K562 (cell line): Measurements from ENCODE around the gene GDF15. TPM values are rescaled to one million over a fixed set of nuclear protein-coding genes. Genes with fewer than 3 reads are reported as not detected.

ENCODE experiments used
- CUX1 ChIP-seq: fragments of 200-800 bp; sonication (Bioruptor generic); IDR thresholded peaks from 2 replicates; pipeline ENCODE4 v1.6.1; 2016; ENCODE audit warnings: missing genetic modification characterization, missing compliant biosample characterization
- DMBX1 ChIP-seq: fragments of 250-450 bp; sonication (Bioruptor Pico); IDR thresholded peaks from 2 replicates; pipeline ENCODE4 v1.8.0; 2022; ENCODE audit warnings: inconsistent platforms, mild to moderate bottlenecking, moderate library complexity, borderline replicate concordance
- HDAC3 ChIP-seq: fragments of 450-650 bp; IDR thresholded peaks from 2 replicates; pipeline ENCODE4 v1.6.1; 2018; ENCODE audit warnings: borderline replicate concordance, mild to moderate bottlenecking, moderate library complexity; ENCODE audit not compliant: partially characterized antibody
- KDM1A ChIP-seq, 2 experiments: fragments of 450-650 bp; IDR thresholded peaks; 2 replicates each; pipeline ENCODE4 v1.6.1; 2016; ENCODE audit warnings: mild to moderate bottlenecking in 2 of 2
- KDM5B ChIP-seq: fragments of 200-600 bp; sonication (generic); IDR thresholded peaks from 2 replicates; pipeline ENCODE4 v1.6.1; 2012; ENCODE audit warnings: low read depth, mild to moderate bottlenecking, moderate library complexity, low read length, control low read depth, inconsistent platforms; ENCODE audit not compliant: insufficient replicate concordance
- NCOA2 ChIP-seq, 2 experiments: fragments of 450-650 bp; IDR thresholded peaks; 2 replicates each; pipeline ENCODE4 v1.6.1; 2018; ENCODE audit warnings: mild to moderate bottlenecking in 2 of 2, moderate library complexity in 1 of 2; ENCODE audit not compliant: partially characterized antibody in 2 of 2
- SIN3A ChIP-seq, 2 experiments: fragments of 150-350 bp in 1 of 2; IDR thresholded peaks; 2 replicates each; pipeline ENCODE4 v1.6.1; 2011 to 2016; ENCODE audit warnings: borderline replicate concordance in 2 of 2, low read depth in 2 of 2, low read length in 2 of 2, mild to moderate bottlenecking in 2 of 2, moderate library complexity in 2 of 2; ENCODE audit not compliant: control insufficient read depth in 1 of 2
- SMARCB1 ChIP-seq: IDR thresholded peaks from 2 replicates; pipeline ENCODE4 v1.6.1; 2011; ENCODE audit warnings: improper control_type of control experiment, low read depth; ENCODE audit not compliant: insufficient read length
- TSHZ1 ChIP-seq: fragments of 250-450 bp; sonication (Bioruptor Pico); IDR thresholded peaks from 2 replicates; pipeline ENCODE4 v1.4.0; 2020; ENCODE audit warnings: mild to moderate bottlenecking, moderate library complexity
- ZKSCAN8 ChIP-seq: fragments of 200-800 bp; sonication (Bioruptor generic); IDR thresholded peaks from 2 replicates; pipeline ENCODE4 v1.6.1; 2016; ENCODE audit warnings: missing genetic modification characterization, missing compliant biosample characterization
- ZNF197 ChIP-seq: fragments of 200-800 bp; sonication (Bioruptor generic); IDR thresholded peaks from 2 replicates; pipeline ENCODE4 v1.6.1; 2016; ENCODE audit warnings: low read depth, missing genetic modification characterization, missing compliant biosample characterization
- ZNF436 ChIP-seq: fragments of 250-450, 450-650 bp; sonication (Bioruptor Pico); formaldehyde crosslinking; IDR thresholded peaks from 2 replicates; pipeline ENCODE4 v1.7.0; 2020; ENCODE audit warnings: mild to moderate bottlenecking
- ZNF449 ChIP-seq: fragments of 250-450 bp; sonication (Bioruptor Pico); IDR thresholded peaks from 2 replicates; pipeline ENCODE4 v1.8.0; 2022; ENCODE audit warnings: moderate library complexity, mild to moderate bottlenecking, inconsistent platforms
- ZNF583 ChIP-seq: fragments of 250-450 bp; sonication (Bioruptor Pico); IDR thresholded peaks from 2 replicates; pipeline ENCODE4 v1.4.0; 2020
- polyA plus RNA-seq, 8 experiments: library from polyadenylated mRNA; depleted of rRNA in 4 of 8; stranded (reverse) in 5 of 8; unstranded in 3 of 8; fragments of >200 nt; fragmentation: Nextera tagmentation in 2 of 8; fragmentation: Illumina TruSeq in 1 of 8; extraction: Ambion mirVana in 2 of 8; extraction: Trizol in 1 of 8; gene quantifications; 2 replicates each; pipeline versions ENCODE4 v1.2.1 to v1.2.3, GENCODE V29; 2011 to 2014; ENCODE audit warnings: inconsistent platforms in 1 of 8, missing spikeins in 1 of 8
- total RNA-seq, 7 experiments: library from RNA; depleted of rRNA in 6 of 7; stranded (reverse); fragments of >200 nt in 6 of 7; fragmentation: Illumina TruSeq in 2 of 7; extraction: Trizol in 2 of 7; gene quantifications; 2 replicates each; pipeline versions ENCODE4 v1.2.1 to v1.2.3, GENCODE V29; 2011 to 2021; ENCODE audit warnings: low replicate concordance in 1 of 7

The GDF15 gene
- total and polyA plus RNA-seq, 9 of the 15 experiments (the other 6 are each of a cell fraction or from before 2014, with no cell fraction given): 2.3 to 82.4 (median 12.5) TPM

GRCh38 chr19:18385675-18386542, at the start of gene GDF15 (continued):
- TF ChIP-seq ZNF449 (no peak), KDM1A (IDR thresholded peaks at IDR 0.05) (peak in 1 of 2 experiments; percentile 60; a peak in 2 of 4 replicates), ZKSCAN8 (peak; percentile 52; the same call in 1 of the 2 replicates), HDAC3 (peak; percentile 63), KDM5B (peak; percentile 100), SIN3A (IDR thresholded peaks at IDR 0.05; ENCODE audit: borderline replicate concordance in 2 of 2, control insufficient read depth in 1 of 2, low read depth in 2 of 2, low read length in 2 of 2) (0 out of 4 replicates have a peak, but pooled peaks of 1 of the 2 experiments have one; percentile 44), NCOA2 (IDR thresholded peaks at IDR 0.05; ENCODE audit: partially characterized antibody in 2 of 2) (no peak), ZNF436 (CRISPR knock-in tag) (0 out of 2 replicates have a peak, but pooled peaks have one; percentile 33), DMBX1 (CRISPR knock-in tag) (peak; percentile 56), CUX1 (peak; percentile 45; the same call in 1 of the 2 replicates), ZNF197 (0 out of 2 replicates have a peak, but pooled peaks have one; percentile 47), SMARCB1 (peak; percentile 51), ZNF583 (CRISPR knock-in tag) (peak; percentile 35; the same call in 1 of the 2 replicates), TSHZ1 (CRISPR knock-in tag) (no peak)
